ENCODE results near the gene SLC52A3. TPM values are rescaled to one million over a fixed set of nuclear protein-coding genes. Genes with fewer than 3 reads are reported as not detected.

The SLC52A3 gene
- not detected in 2 replicates for total RNA-seq

GRCh38 chr20:768426-768978 lies at the start of gene SLC52A3:
Gene SLC52A3, minus strand, starts transcription at chr20:768500. Its CDS starts 2,726 bp downstream, at chr20:765774.

Other genes with a start within 250 kb of the SLC52A3 start
- 80.1 and 118 TPM in 2 replicates for gene CSNK2A1, start 224.7 kb downstream of the SLC52A3 start, total RNA-seq
- not detected in 2 replicates for gene TCF15, start 158.2 kb downstream of the SLC52A3 start, total RNA-seq
- gene SRXN1, start 115.3 kb downstream of the SLC52A3 start, total RNA-seq = 43.0 and 53.0 TPM in 2 replicates
- not detected in 2 replicates for gene SCRT2, start 92.7 kb downstream of the SLC52A3 start, total RNA-seq
- gene FAM110A, start 65.2 kb upstream of the SLC52A3 start, total RNA-seq = 2.6 and 3.3 TPM in 2 replicates
- not detected in 2 replicates for gene ANGPT4, start 147.8 kb upstream of the SLC52A3 start, total RNA-seq
- not detected in 2 replicates for gene RSPO4, start 233.8 kb upstream of the SLC52A3 start, total RNA-seq

Data from subcutaneous preadipocyte (primary cell).